Stomach (tissue), 4 donors: ENCODE results near the gene ZNF524.

Experiments
- EP300 ChIP-seq: sonication (generic); formaldehyde crosslinking; IDR thresholded peaks from one replicate; pipeline ENCODE4 v1.6.1; 2017; ENCODE audit warnings: antibody characterized with exemption
- POLR2A ChIP-seq, 4 donors: fragments of 450-650 bp; IDR thresholded peaks; one replicate each; pipeline ENCODE4 v1.6.1; 2016; ENCODE audit warnings: antibody characterized with exemption in 4 of 4, control low read depth in 2 of 4, mild to moderate bottlenecking in 1 of 4, moderate library complexity in 1 of 4
- POLR2AphosphoS5 ChIP-seq, 3 donors: sonication (generic); formaldehyde crosslinking; IDR thresholded peaks; one replicate each; pipeline ENCODE4 v1.6.1; 2016; ENCODE audit warnings: antibody characterized with exemption in 3 of 3
- TF ChIP-seq, protein P1 (sequence below), 7 experiments: fragments of 450-650 bp in 4 of 7; fragments of 200-600 bp in 3 of 7; sonication (generic) in 3 of 7; IDR thresholded peaks; one replicate each; pipeline ENCODE4 v1.5.1; 2016 to 2019; ENCODE audit warnings: antibody characterized with exemption in 7 of 7, control low read depth in 2 of 7, mild to moderate bottlenecking in 1 of 7

DNA sequence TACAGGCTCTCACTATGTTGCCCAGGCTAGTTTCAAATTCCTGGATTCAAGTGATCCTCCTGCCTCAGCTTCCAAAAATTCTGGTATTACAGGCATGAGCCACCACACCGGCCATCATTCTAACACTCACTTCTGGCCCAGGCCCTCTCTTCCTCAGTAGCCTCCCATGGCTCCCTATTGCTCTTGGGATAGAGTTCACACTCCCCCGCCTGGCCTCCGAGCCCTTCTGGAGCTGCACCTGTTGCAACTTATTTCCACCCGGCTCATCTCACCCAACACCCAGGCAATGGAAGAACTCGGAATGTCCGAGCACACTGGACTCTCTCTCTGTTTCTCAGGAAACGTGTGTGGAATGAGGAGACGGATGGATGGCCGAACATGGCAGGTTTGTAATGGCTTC, 45.8 kb upstream of the ZNF524 start:
- TF ChIP-seq, protein P1, sequence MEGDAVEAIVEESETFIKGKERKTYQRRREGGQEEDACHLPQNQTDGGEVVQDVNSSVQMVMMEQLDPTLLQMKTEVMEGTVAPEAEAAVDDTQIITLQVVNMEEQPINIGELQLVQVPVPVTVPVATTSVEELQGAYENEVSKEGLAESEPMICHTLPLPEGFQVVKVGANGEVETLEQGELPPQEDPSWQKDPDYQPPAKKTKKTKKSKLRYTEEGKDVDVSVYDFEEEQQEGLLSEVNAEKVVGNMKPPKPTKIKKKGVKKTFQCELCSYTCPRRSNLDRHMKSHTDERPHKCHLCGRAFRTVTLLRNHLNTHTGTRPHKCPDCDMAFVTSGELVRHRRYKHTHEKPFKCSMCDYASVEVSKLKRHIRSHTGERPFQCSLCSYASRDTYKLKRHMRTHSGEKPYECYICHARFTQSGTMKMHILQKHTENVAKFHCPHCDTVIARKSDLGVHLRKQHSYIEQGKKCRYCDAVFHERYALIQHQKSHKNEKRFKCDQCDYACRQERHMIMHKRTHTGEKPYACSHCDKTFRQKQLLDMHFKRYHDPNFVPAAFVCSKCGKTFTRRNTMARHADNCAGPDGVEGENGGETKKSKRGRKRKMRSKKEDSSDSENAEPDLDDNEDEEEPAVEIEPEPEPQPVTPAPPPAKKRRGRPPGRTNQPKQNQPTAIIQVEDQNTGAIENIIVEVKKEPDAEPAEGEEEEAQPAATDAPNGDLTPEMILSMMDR (IDR thresholded peaks at IDR 0.05), result no peak
- TF ChIP-seq POLR2AphosphoS5 (IDR thresholded peaks at IDR 0.05), result no peak
- no peak for TF ChIP-seq POLR2A (IDR thresholded peaks at IDR 0.05)
- no peak for TF ChIP-seq EP300
